HG03280 (cell line): ENCODE data around the gene ZNF638.
"Not testable (repeated sequence)": the region's sequence is repeated elsewhere in the genome, so short reads cannot be mapped to it uniquely, and the experiment has no call there.

ENCODE experiments used
- ATAC-seq: cut with Tn5 transposase; IDR thresholded peaks from one replicate; pipeline ENCODE4 v1.9.1; 2021; ENCODE audit warnings: mild to moderate bottlenecking, moderate library complexity; ENCODE audit not compliant: unreplicated experiment

The ZNF638 gene

DNA sequence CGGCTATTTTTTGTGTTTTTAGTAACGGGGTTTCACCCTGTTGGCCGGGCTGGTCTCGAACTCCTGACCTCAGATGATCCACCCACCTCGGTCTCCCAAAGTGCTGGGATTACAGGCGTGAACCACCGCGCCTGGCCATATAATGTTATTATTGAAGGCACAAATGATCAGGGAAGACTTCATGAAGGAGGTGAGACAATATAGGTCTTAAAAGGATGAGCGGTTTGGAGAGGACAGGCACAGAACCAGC lies 326 bp upstream of the ZNF638 start:
- not testable (repeated sequence) for ATAC-seq

DNA sequence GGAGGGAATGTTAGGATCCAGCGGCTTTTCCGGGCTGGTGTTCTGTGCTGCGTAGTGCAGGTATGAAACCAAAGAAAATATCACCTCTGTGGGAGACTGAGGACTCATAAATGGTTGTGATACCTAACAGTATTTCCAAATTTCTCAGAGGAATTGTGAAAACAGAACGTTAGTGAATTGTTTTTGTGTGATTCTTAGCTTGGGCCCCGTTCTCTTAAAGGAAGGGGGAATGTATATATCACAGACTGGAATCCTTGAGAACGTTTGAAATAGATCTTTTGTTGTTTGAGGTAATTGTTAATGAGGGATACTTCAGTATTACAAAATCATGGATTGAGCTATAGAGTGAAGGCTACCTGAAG lies 834 bp downstream of the ZNF638 start:
- ATAC-seq: no peak

DNA sequence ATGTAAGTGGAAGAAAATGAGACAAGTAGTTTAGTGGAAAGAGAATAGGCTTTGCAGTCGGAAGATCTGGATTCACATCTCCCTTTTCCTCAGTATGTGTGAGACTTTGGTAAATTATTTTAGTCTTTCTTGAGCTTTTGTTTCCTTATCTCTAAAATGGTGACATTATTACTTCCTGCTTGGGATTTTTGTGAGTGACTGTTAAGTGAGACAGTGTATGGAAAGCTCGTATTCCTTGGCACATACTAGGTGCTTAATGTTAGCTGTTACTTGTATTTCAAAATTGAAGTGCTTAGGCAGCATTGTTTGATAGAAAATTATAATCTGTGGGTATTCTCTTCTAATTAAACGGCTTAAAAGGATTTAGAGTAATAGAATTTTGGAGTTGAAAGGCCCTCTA lies 2.0 kb downstream of the ZNF638 start:
- no peak for ATAC-seq

- no peak for ATAC-seq
Measured at GRCh38 chr2:71336384-71336783, 4.8 kb downstream of the ZNF638 start.

DNA sequence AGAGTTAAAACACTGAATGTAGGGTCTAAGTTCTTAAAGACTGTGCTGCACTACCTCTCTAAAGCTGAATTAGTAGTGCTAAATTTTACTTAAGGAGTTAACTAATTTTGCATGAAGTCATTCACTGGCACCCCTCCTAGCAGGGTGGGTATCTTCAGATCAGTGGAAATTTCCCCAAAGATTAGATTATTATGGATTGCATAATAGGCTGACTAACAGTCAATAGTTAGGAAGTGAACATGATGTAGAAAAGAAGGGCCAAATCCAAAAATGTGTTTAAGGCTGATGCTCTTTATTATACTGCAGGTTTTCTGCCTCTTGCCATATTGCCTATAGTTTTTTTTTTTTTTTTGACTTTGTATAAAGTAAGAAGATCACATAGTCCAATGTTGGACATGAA lies 5.2 kb downstream of the ZNF638 start:
- ATAC-seq: no peak

DNA sequence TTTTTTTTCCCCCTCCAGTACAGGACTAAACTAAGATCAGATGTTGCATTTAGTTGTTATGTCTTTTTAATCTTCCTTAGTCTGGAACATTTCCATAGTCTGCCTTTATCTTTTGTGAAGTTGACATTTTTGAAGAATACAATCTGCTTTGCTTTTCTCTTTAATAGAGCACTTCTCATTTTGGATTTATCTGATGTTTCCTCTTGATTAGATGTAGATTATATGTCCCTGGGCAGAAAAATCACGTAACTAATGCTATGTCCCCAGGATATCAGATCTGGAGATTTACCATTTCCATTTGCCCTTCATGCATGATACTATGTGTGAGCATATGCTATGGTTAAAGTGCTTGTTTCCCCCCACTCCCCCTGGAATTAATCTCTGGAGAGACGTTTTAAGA lies 6.2 kb downstream of the ZNF638 start:
- no peak for ATAC-seq

DNA sequence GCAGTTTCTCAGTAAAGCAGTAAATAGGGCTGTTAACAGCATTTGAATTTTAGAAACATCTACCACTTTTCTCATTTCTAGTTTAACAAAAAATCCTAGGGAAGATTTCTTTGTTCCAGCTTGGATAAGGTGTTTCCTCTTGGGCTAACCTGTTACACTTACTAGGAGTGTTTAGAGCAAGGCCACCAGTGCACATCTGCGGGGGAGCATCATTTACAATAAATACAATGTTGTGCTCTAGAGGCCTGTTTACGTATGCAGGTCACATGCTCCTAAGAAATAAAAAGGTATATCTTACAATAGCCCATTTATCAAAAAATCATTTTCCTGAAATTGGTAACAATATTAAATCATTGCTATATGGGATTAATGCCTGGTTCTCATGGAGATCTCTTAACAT lies 8.1 kb downstream of the ZNF638 start:
- ATAC-seq: no peak

DNA sequence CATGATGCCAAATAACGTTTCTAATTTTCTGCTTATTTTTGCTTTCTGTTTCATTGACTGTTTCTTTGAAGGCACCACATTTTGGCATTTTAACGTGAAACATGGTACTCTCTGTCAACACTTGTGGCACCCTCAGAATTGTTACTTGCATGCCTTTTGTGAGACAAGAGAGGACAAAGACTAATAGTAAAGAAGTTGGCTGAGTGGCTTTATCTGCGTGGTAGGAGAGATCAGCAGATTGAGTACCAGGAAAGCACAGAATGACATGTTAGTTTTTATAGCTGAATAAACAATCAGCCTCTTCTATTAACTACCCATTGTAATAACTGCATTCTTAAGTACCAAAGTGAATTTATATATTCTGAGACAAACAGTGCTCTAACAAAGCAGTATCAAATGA lies 8.6 kb downstream of the ZNF638 start:
- no peak for ATAC-seq

DNA sequence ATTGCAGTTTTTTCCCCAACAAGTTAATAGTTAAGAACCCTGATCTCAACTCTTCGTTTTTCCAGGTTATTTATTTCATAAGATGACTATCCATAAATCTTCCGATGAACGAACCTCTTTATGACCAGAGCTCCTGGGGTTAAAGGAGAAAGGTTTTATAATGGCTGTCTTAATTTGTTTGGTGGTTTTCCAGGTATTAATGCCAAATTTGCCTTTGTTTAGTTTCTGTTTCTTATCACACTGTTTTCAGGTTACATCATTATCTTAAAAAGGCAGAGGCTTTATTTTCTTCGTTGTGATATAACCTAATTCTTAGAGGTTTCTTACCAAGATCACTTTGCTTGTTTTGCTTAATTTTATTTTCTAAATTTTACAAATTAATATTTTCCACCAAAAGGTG lies 10.1 kb downstream of the ZNF638 start:
- ATAC-seq: no peak

DNA sequence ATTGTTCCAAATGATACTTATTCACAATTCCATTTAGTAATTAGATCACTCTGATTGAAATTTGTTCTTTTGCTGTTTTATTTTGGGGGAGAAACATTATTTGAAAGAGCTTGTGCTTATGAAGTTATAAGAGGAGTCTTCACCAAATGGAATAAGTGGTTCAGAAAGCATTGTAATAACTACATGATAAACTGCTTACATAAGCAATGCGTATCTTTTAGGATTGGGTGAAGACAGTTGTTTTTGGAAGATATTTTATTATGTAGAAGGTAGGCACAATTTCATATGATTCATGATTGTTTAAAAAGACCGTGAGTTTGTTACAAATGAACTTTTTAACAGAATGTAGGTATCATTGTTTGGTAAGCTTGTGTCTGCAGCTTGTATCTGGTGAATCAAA lies 14.5 kb downstream of the ZNF638 start:
- ATAC-seq: no peak

- no peak for ATAC-seq
Measured at GRCh38 chr2:71347517-71347916, 15.9 kb downstream of the ZNF638 start.

DNA sequence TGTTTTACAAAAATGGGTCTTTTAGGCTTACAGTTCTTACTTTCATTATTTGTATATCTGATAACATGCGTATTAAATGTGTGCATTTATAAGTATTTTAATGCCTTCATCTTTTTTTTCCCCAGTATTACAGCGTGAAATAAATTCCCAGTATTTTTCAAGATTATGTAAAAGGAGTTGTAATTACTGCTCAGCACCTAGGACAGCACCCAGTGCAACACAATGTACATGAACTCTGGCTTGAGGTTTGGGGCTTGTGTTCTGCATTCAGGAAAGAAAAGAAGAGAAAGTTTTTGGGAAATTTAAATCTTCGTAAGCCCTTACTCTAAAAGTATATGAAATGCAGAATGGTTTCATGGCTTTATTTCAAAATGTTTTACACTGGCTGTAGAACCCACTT lies 16.7 kb downstream of the ZNF638 start:
- no peak for ATAC-seq

DNA sequence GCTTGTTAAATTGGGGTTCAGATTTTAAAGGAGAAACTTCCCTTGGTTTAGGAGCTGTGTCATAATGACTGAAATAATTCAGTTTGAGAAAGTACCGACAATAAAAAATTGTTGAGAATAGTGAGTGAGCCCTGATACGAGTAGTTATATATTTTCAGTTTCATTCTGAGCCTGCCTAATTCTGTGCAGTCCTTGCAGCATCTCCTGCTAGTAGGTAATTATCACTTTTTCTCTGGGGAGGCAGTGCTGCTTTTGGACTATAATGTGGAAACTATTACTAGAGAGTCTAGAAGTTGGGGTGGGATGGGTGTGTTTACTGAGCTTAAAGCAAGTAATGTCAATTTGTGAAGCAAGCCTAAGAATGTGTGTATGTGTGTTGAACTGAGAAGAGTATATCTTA lies 21.7 kb downstream of the ZNF638 start:
- no peak for ATAC-seq

DNA sequence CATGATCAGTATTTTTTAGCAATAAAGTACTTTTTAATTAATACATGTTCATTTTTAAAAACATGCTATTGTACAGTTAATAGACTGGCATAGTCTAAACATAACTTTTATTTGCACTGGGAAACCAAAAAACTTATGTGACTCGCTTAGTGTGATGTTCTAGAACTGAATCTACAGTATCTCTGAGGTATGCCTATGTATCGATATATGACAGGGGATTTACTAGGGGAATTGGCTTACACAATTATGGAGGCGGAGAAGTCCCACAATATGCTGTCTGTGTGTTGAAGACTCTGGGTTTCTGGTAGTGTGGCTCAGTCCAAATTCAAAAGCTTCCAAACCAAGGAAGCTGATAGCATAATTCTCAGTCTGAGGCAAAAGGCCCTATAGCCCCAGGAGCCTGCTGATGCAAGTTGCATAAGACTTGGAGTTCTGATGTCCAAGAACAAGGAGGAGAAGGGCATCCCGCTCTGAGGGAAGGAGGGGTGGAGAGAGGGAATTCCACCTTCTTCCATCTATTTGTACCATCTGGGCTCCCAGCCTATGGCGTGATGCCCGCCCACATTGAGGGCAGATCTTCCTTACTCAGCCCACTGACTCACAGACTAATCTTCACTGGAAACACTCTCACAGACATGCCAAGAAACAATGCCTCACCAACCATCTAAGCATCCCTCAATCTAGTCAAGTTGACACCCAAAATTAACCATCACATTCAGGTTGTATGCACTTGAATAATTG lies 27.5 kb downstream of the ZNF638 start:
- no peak for ATAC-seq

GRCh38 chr2:71360434-71360975 lies 28.9 kb downstream of the ZNF638 start:
- ATAC-seq: no peak

DNA sequence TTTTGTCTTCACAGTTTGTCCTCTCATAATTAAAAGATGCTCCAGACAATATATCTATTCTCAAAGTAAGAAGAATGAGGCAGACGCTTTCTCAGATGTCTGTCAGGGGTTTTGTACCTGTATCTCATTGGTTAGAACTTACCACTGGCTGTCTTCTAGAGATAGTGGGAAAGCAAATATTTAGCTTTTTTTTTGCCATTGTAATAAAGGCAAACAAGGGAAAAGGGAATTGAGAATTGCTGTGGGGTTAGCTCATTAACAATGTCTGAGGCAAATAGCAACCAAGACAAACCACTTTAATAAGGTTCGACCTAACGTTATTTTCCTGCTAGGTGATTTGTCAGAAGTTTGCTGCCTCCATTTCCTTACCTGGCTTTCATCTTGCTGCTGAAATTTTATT lies 30.0 kb downstream of the ZNF638 start:
- ATAC-seq: no peak

- ATAC-seq: no peak
Measured at GRCh38 chr2:71362447-71362846, 30.9 kb downstream of the ZNF638 start.

- no peak for ATAC-seq
Measured at GRCh38 chr2:71370015-71370414, 38.4 kb downstream of the ZNF638 start.

- ATAC-seq: no peak
Measured at GRCh38 chr2:71372042-71372441, 40.5 kb downstream of the ZNF638 start.

DNA sequence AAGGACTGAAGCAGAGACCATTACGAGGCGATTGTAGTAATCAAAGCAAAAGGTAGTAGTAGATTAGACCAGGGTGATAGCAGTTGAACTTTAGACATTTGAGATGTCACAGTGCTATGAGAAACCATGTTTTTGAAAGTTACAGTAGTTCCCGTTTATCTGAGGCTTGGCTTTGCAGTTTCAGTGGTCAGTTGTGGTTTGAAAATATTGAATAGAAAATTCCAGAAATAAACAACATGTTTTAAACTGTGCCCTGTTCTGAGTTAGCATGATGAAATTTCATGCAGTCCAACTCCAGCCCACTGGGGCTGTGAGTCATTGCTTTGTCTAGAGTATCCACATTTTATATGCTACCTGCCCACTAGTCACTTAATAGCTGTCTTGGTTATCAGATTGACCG lies 47.5 kb downstream of the ZNF638 start:
- no peak for ATAC-seq

DNA sequence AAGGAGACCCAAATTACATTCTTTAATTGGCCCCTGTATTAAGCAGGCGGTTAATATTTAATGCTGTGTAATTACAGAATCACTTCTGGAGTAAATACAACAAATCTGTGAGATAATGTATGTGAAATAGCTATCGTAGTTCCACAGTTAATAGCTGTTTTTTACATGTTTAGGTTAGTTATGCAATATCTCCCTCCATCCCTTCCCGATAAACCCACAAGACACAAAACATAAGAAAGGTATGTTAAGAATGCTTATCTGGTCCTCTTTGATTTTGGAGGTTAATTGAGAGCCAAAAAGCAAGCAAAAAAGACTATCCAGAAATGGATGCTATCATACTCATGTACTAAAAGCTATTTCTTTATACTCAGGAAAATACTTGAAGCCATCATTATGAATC lies 49.1 kb downstream of the ZNF638 start:
- ATAC-seq: no peak

DNA sequence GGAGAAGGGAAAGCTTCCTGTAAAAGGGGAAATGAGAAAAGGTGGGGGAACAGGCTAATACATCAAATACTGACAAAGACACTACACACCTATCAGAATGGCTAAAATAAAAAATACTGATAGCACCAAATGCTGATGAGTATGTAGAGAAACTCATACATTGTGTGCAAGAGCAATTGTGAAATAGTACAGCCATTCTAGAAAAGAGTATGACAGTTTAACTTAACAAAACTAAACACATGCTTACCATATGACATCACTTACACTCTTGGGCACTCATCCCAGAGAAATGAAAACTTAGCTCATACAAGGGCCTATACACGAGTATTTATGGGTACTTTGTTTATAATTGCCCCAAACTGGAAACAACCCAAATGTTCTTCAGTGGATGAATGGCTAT lies 53.4 kb downstream of the ZNF638 start:
- no peak for ATAC-seq

DNA sequence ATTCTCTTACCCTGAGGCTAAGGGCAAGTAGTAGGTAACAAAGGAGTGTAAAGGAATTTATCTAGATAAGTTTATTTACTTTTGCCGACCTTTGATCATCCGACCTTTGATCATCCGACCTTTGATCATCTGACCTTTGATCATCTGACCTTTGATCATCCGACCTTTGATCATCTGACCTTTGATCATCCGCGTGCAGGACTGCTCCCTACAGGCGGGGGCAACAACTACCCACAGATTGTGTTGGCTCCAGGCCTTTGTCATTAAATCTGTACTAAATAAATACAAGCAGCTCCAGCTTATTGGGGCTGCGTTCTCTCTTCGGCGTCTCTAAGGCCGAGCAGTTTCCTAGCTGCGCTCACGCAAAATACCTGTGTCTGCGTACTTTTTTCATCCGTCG lies 56.6 kb downstream of the ZNF638 start:
- ATAC-seq: no peak
